RWPE1 (cell line): ENCODE results near the gene GDI2.

ENCODE experiments used
- CTCF ChIA-PET: fragments of 350-600 bp; sonication (Branson Sonifier 250); formaldehyde crosslinking; extraction: SDS; loops from one replicate; lab custom pipeline; 2021; lab: Yijun Ruan, JAX
- POLR2A ChIA-PET: fragments of 400-600 bp; formaldehyde crosslinking; extraction: SDS; loops from one replicate; lab custom pipeline; 2020; ENCODE audit warnings: antibody characterized with exemption; ENCODE audit not compliant: low non-redundant PET; lab: Yijun Ruan, JAX
- DNase-seq: peaks from one replicate; pipeline ENCODE4 v3.0.0; 2012; ENCODE audit warnings: low spot score
- H3K27ac ChIP-seq: fragments of 450-650 bp; 2 replicates; pipeline ENCODE4 v1.5.1; 2017
- CTCF ChIP-seq: fragments of 450-650 bp; conservative IDR thresholded peaks from 2 replicates; pipeline ENCODE4 v1.5.1; 2017; ENCODE audit warnings: low read depth, mild to moderate bottlenecking

The GDI2 gene

DNA sequence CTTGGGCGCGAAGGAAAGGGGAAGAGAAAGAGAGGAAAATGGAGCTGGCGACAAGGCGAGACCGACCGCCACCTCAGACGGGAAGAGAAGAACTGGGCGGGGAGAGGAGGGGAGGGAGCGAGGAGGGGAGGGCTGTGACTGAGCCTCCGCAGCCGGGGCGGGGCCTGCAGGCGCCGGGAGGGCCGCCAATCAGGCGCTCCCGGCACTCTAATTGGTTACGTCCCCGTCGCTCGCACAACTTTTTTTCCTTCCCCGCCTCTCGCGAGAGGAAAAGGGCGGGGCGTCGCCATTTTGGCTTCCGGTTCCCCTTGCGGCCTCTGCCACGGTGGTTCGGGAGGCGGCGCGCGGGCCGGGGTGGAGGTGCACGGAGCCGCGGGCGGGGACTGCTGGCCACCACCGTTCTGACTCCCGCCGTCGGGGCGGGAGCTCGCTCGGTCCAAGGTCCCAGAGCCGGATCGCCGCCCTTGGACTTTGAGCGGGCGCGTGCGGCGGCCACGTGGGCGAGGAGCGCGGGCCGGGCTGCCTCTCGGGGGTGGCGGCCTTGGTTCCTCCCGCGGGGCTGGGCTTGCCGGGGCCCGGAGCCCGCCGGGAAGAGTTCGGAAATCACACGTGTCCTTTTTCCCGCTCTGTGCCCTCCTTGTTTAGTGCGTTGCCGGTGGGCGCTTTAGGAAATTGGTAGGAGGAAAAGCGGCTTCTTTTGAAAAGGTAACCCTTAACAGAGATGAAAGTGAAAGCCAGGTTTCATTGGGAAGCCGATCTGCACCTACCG, at the start of gene GDI2:
GDI2 (minus strand) TSS at position 94 of the 769 bp plus-strand sequence. CDS start 176 bp downstream, outside the sequence.
- TF ChIP-seq CTCF, result no peak
- peak; percentile 98 for DNase-seq
- ChIA-PET CTCF (interaction anchor here (0.5 to 1.1 kb wide), 2 partner anchors 12 to 60 kb away, joined by 3 to 5 read pairs; no protein-coding TSS in a partner anchor), POLR2A (interaction anchor here (0.5 to 1.2 kb wide), 6 partner anchors 10 to 112 kb away, joined by 3 to 6 read pairs (median 4); partner anchors contain the start of genes ANKRD16 and FBH1)
- H3K27ac ChIP-seq, result peak within 1 kb of the TSS; percentile 91

GRCh38 chr10:5862360-5862961, 49.2 kb upstream of the GDI2 start:
- ChIA-PET POLR2A (no interaction called here), CTCF (interaction anchor here (0.6 kb wide), 2 partner anchors 11 to 31 kb away, joined by 3 read pairs; no protein-coding TSS in a partner anchor)
- no peak for TF ChIP-seq CTCF
- DNase-seq, result no peak
- no peak overlapping the region for H3K27ac ChIP-seq

- CTCF ChIA-PET, result interaction anchor here (1.0 kb wide), 1 partner anchor 237 kb away, joined by 3 read pairs; no protein-coding TSS in a partner anchor
- POLR2A ChIA-PET, result no interaction called here
- no peak for DNase-seq
- no peak overlapping the region for H3K27ac ChIP-seq
- no peak for TF ChIP-seq CTCF
Observed at GRCh38 chr10:5860066-5860465, 46.8 kb upstream of the GDI2 start.

DNA sequence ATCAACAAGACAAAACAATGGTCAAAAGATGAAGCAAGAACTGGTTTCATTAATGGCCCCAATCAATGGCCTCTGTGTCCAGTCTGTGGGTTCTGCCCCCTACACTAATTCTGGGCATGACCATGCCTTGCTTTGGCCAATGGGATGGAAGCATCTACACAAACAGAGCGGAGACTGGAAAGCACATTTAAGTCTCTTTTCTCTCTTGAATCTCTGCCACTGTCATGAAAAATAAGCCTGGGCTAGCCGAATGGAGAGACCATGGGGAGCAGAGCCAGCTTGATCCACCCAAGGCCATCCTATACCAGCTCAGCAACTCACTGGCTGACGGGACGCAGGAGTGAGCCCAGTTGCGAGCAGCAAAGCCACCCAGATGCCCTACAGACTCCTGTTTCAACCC, 45.6 kb upstream of the GDI2 start:
- DNase-seq, result no peak
- TF ChIP-seq CTCF, result no peak
- no peak overlapping the region for H3K27ac ChIP-seq
- ChIA-PET POLR2A (no interaction called here), CTCF (no interaction called here)

GRCh38 chr10:5856701-5857004, 43.4 kb upstream of the GDI2 start:
- CTCF ChIA-PET, result no interaction called here
- POLR2A ChIA-PET, result no interaction called here
- no peak for DNase-seq
- H3K27ac ChIP-seq, result no peak overlapping the region
- no peak for TF ChIP-seq CTCF

DNA sequence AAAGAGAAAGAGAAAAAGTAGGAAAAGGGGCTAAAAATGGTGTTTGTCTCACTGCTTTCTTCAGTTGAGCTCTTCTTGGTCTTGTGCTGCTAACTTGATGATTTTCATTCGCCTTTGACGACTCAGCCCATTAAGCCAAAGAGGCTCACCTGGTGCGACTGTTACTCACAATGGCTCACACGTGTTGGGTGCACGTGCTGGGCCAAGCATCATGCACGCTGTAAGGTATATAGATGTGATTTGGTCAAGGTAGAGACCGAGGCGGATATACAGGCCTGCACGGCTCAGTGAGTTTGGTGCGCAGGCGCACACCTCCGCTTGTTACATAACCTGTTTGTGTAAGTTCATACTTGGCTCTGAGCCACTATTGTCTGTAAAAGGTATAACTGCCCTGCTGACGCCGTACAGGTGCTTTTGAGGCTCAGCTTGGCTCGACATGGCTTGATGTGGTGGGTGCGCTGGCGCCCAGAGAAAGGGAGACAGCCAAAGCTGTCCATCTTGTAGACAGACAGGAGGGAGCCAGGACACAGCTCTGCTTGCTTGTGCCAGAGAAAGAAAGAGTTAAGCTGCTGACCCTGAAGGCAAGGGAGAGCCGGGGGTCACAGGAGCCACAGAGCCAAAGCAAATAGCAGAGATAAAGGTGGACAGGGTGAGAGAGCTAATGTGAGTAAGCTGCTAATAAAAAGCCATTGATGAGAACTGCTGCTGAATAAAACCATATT, 42.9 kb upstream of the GDI2 start:
- CTCF ChIA-PET, result no interaction called here
- POLR2A ChIA-PET, result no interaction called here

More for the DNA sequence above, 42.9 kb upstream of the GDI2 start:
- no peak for TF ChIP-seq CTCF
- no peak for DNase-seq
- no peak overlapping the region for H3K27ac ChIP-seq
